NT2/D1 (cell line): ENCODE results near the gene RAB28.

Experiments used
- YY1 ChIP-seq: IDR thresholded peaks from 2 replicates; pipeline ENCODE4 v1.6.1; 2011; ENCODE audit not compliant: insufficient read length, insufficient read depth
- ZNF274 ChIP-seq: IDR thresholded peaks from 2 replicates; pipeline ENCODE4 v1.6.1; 2011; ENCODE audit warnings: mild to moderate bottlenecking, low read depth, low read length

DNA sequence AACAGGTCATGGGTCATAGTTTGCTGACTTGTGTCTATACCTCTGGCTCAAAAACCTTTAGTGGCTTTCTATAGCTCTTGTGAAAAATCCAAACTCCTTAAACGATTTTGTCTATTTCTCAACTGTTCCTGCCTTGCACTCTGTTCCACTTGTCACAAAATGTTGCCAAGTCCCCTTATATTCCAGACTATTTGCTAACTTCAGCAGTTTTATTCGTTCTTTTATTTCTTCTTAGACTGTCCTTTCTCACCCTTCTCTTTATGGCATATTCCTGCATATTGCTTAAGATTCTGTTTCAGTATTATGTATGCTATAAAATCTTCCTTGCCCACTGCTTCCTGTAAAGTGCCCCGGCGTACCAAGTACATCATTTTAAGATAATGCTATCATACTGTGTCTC lies 80.8 kb downstream of the RAB28 start:
- TF ChIP-seq ZNF274: no peak
- TF ChIP-seq YY1: no peak
